H1 (cell line): ENCODE results near the gene KCNH1. TPM values are rescaled to one million over a fixed set of nuclear protein-coding genes. Genes with fewer than 3 reads are reported as not detected.

Source experiments
- CTCF ChIA-PET: fragments of 300-600 bp; sonication (Branson Sonifier 250); formaldehyde crosslinking; loops from one replicate; lab custom pipeline; 2021; ENCODE audit not compliant: partially characterized antibody; lab: Charles Lee
- POLR2A ChIA-PET: fragments of 300-600 bp; sonication (Branson Sonifier 250); formaldehyde crosslinking; loops from one replicate; lab custom pipeline; 2021; ENCODE audit warnings: inconsistent platforms; ENCODE audit not compliant: partially characterized antibody; lab: Charles Lee
- DNase-seq, 2 experiments: peaks; one replicate each; pipeline versions ENCODE4 v3.0.0 to v3.0.0-alpha.2; 2010 to 2022; ENCODE audit warnings: low spot score in 2 of 2, low read depth in 1 of 2, mixed read lengths in 1 of 2
- FAIRE-seq: peaks from 2 replicates; lab custom pipeline; 2011; peaks lifted over from hg19 to GRCh38; lab: Jason Lieb, UNC
- H2AFZ ChIP-seq: 2 replicates; pipeline ENCODE4 v1.8.1; 2012; ENCODE audit warnings: low read length, inconsistent platforms
- H2AK5ac ChIP-seq: 2 replicates; pipeline ENCODE4 v1.6.1; 2013; ENCODE audit warnings: low read depth, low read length
- H2BK120ac ChIP-seq: replicated peaks from 2 replicates; pipeline ENCODE3; 2013; ENCODE audit warnings: low read depth, low read length, inconsistent platforms
- H2BK12ac ChIP-seq: 2 replicates; pipeline ENCODE4 v1.6.1; 2013; ENCODE audit warnings: low read depth, low read length
- H2BK15ac ChIP-seq: 2 replicates; pipeline ENCODE4 v1.6.1; 2013; ENCODE audit warnings: low read length
- H2BK20ac ChIP-seq: 2 replicates; pipeline ENCODE4 v1.6.1; 2013; ENCODE audit warnings: low read length
- H2BK5ac ChIP-seq: 2 replicates; pipeline ENCODE4 v1.6.1; 2013; ENCODE audit warnings: low read depth, low read length
- H3K14ac ChIP-seq: 2 replicates; pipeline ENCODE4 v1.6.1; 2013; ENCODE audit warnings: inconsistent platforms; ENCODE audit not compliant: insufficient read length
- H3K18ac ChIP-seq: 2 replicates; pipeline ENCODE4 v1.6.1; 2013; ENCODE audit warnings: low read length; ENCODE audit errors: extremely low read depth
- H3K23ac ChIP-seq: 2 replicates; pipeline ENCODE4 v1.6.1; 2013; ENCODE audit warnings: inconsistent platforms; ENCODE audit not compliant: insufficient read length
- H3K23me2 ChIP-seq: 2 replicates; pipeline ENCODE4 v1.6.1; 2013; ENCODE audit warnings: low read depth, low read length
- H3K27ac ChIP-seq: 2 replicates; pipeline ENCODE4 v1.6.1; 2011; ENCODE audit warnings: low read depth, low read length, inconsistent platforms
- H3K27me3 ChIP-seq, 4 experiments: replicated peaks in 1 of 4; 1 replicate in 1 of 4; 2 replicates in 3 of 4; pipeline versions ENCODE4 v1.6.1 to v1.8.1; 2011 to 2013; ENCODE audit warnings: low read length in 3 of 4, mild to moderate bottlenecking in 3 of 4, inconsistent platforms in 2 of 4, mixed read lengths in 2 of 4, moderate library complexity in 1 of 4; ENCODE audit not compliant: control insufficient read depth in 3 of 4, insufficient read depth in 3 of 4; ENCODE audit errors: extremely low read depth in 1 of 4
- H3K36me3 ChIP-seq, 4 experiments: 2 replicates each; pipeline versions ENCODE4 v1.6.1 to v1.8.1; 2011 to 2013; ENCODE audit warnings: mild to moderate bottlenecking in 4 of 4, low read length in 3 of 4, moderate library complexity in 2 of 4, control low read depth in 1 of 4, inconsistent platforms in 1 of 4; ENCODE audit not compliant: insufficient read depth in 4 of 4, control insufficient read depth in 2 of 4
- H3K4ac ChIP-seq: replicated peaks from 2 replicates; pipeline ENCODE3; 2013; ENCODE audit warnings: low read length, low read depth, mixed read lengths, inconsistent platforms; ENCODE audit not compliant: insufficient read length
- H3K4me1 ChIP-seq, 4 experiments: replicated peaks in 1 of 4; 1 replicate in 1 of 4; 2 replicates in 3 of 4; pipeline versions ENCODE4 v1.6.1 to v1.8.1; 2011 to 2013; ENCODE audit warnings: low read length in 3 of 4, inconsistent platforms in 2 of 4, mixed read lengths in 1 of 4; ENCODE audit not compliant: insufficient read depth in 4 of 4, control insufficient read depth in 3 of 4
- H3K4me2 ChIP-seq, 2 experiments: 2 replicates each; pipeline versions ENCODE4 v1.6.1 to v1.8.1; 2011 to 2013; ENCODE audit warnings: low read depth in 2 of 2, low read length in 2 of 2, control low read depth in 1 of 2, inconsistent platforms in 1 of 2, mild to moderate bottlenecking in 1 of 2; ENCODE audit not compliant: insufficient read depth in 1 of 2
- H3K4me3 ChIP-seq, 4 experiments: fragments of 200-600, 300-600 bp in 1 of 4; sonication (generic), shearing (Covaris generic), sonication (Bioruptor Twin) in 1 of 4; 2 replicates each; pipeline versions ENCODE4 v1.5.1 to v1.8.1; 2011 to 2016; ENCODE audit warnings: low read length in 4 of 4, low read depth in 3 of 4, control low read depth in 2 of 4, inconsistent platforms in 2 of 4, mild to moderate bottlenecking in 2 of 4, mixed read lengths in 1 of 4, moderate library complexity in 1 of 4; ENCODE audit not compliant: insufficient read depth in 2 of 4; ENCODE audit errors: extremely low read depth in 1 of 4
- H3K56ac ChIP-seq: replicated peaks from 2 replicates; pipeline ENCODE3; 2013; ENCODE audit warnings: low read depth, mild to moderate bottlenecking, mixed read lengths, low read length, inconsistent platforms; ENCODE audit not compliant: insufficient read length
- H3K79me1 ChIP-seq: 2 replicates; pipeline ENCODE4 v1.6.1; 2013; ENCODE audit warnings: low read depth, low read length, control low read depth
- H3K79me2 ChIP-seq, 2 experiments: 2 replicates each; pipeline versions ENCODE4 v1.6.1 to v1.8.1; 2012 to 2013; ENCODE audit warnings: low read length in 2 of 2, mild to moderate bottlenecking in 2 of 2, inconsistent platforms in 1 of 2; ENCODE audit not compliant: insufficient read depth in 2 of 2, control insufficient read depth in 1 of 2
- H3K9ac ChIP-seq, 4 experiments: replicated peaks in 1 of 4; 1 replicate in 1 of 4; 2 replicates in 3 of 4; pipeline versions ENCODE4 v1.6.1 to v1.8.1; 2011 to 2013; ENCODE audit warnings: low read depth in 3 of 4, low read length in 3 of 4, control low read depth in 2 of 4, mild to moderate bottlenecking in 2 of 4, moderate library complexity in 2 of 4, inconsistent platforms in 1 of 4; ENCODE audit errors: extremely low read depth in 1 of 4
- H3K9me3 ChIP-seq, 2 experiments: 2 replicates each; pipeline versions ENCODE4 v1.6.1 to v1.8.1; 2012 to 2013; ENCODE audit warnings: mild to moderate bottlenecking in 2 of 2, moderate library complexity in 2 of 2, control low read depth in 1 of 2, inconsistent platforms in 1 of 2, low read depth in 1 of 2, low read length in 1 of 2, mixed read lengths in 1 of 2; ENCODE audit not compliant: insufficient read depth in 2 of 2
- H4K20me1 ChIP-seq, 2 experiments: replicated peaks in 1 of 2; 2 replicates each; pipeline versions ENCODE3 to v1.8.1; 2011 to 2013; ENCODE audit warnings: inconsistent platforms in 2 of 2, low read length in 2 of 2, mild to moderate bottlenecking in 1 of 2; ENCODE audit not compliant: insufficient read depth in 2 of 2, control insufficient read depth in 1 of 2
- H4K5ac ChIP-seq: 2 replicates; pipeline ENCODE4 v1.6.1; 2013; ENCODE audit warnings: low read length, low read depth, mixed read lengths, inconsistent platforms; ENCODE audit not compliant: insufficient read length
- H4K8ac ChIP-seq: 2 replicates; pipeline ENCODE4 v1.8.0; 2013; ENCODE audit warnings: mild to moderate bottlenecking, moderate library complexity, low read length, inconsistent platforms; ENCODE audit not compliant: insufficient read depth; ENCODE audit errors: extremely low read depth
- H4K91ac ChIP-seq: replicated peaks from 2 replicates; pipeline ENCODE3; 2013; ENCODE audit warnings: low read length, mixed read lengths, inconsistent platforms; ENCODE audit not compliant: insufficient read length
- CBX5 ChIP-seq: fragments of 300-800, 300-1000 bp; sonication (generic); IDR thresholded peaks from 2 replicates; pipeline ENCODE4 v1.7.1; 2016; ENCODE audit warnings: antibody characterized with exemption, low read length, low read depth
- CHD1 ChIP-seq: IDR thresholded peaks from 2 replicates; pipeline ENCODE4 v1.6.1; 2012; ENCODE audit warnings: low read depth, low read length, improper control_type of control experiment
- CTBP2 ChIP-seq: IDR thresholded peaks from 2 replicates; pipeline ENCODE4 v1.7.0; 2011; ENCODE audit warnings: borderline replicate concordance, mild to moderate bottlenecking, moderate library complexity, mixed read lengths, low read length; ENCODE audit not compliant: insufficient read depth, insufficient read length
- EP300 ChIP-seq, 2 experiments: IDR thresholded peaks; 1 replicate in 1 of 2; 2 replicates in 1 of 2; pipeline ENCODE4 v1.6.1; 2011 to 2012; ENCODE audit warnings: low read depth in 2 of 2, low read length in 2 of 2, mild to moderate bottlenecking in 2 of 2, borderline replicate concordance in 1 of 2, inconsistent platforms in 1 of 2, moderate library complexity in 1 of 2
- KDM4A ChIP-seq: IDR thresholded peaks from one replicate; pipeline ENCODE4 v1.7.1; 2012; ENCODE audit warnings: low read depth, mild to moderate bottlenecking, moderate library complexity, low read length, inconsistent platforms; ENCODE audit not compliant: severe bottlenecking
- MAFK ChIP-seq: IDR thresholded peaks from 2 replicates; pipeline ENCODE4 v1.6.1; 2012; ENCODE audit warnings: low read depth, mild to moderate bottlenecking, improper control_type of control experiment, low read length
- NANOG ChIP-seq: IDR thresholded peaks from 2 replicates; pipeline ENCODE4 v1.6.1; 2011; ENCODE audit warnings: low read length, low read depth, mild to moderate bottlenecking, inconsistent platforms; ENCODE audit not compliant: insufficient read depth, poor library complexity, severe bottlenecking
- NRF1 ChIP-seq: IDR thresholded peaks from 2 replicates; pipeline ENCODE4 v1.6.1; 2011; ENCODE audit warnings: mild to moderate bottlenecking, low read depth, low read length, improper control_type of control experiment
- SP1 ChIP-seq: IDR thresholded peaks from 2 replicates; pipeline ENCODE4 v1.6.1; 2011; ENCODE audit warnings: low read depth, low read length
- TCF12 ChIP-seq: IDR thresholded peaks from 2 replicates; pipeline ENCODE4 v1.6.1; 2011; ENCODE audit warnings: low read depth, mild to moderate bottlenecking, low read length
- polyA plus RNA-seq, 7 experiments: library from polyadenylated mRNA; depleted of rRNA in 3 of 7; stranded (reverse) in 5 of 7; unstranded in 2 of 7; fragments of >200 nt in 5 of 7; fragments of 200-250 nt in 2 of 7; gene quantifications; 1 replicate in 5 of 7; 2 replicates in 1 of 7; 4 replicates in 1 of 7; pipeline versions ENCODE4 v1.2.1 to v1.2.3, GENCODE V29; 2011 to 2013; ENCODE audit warnings: missing spikeins in 2 of 7, mixed read lengths in 2 of 7
- total RNA-seq: library from RNA; stranded (reverse); fragmentation: NEBNext Ultra II Directional; extraction: Animal tissue kit (Norgen Biotek cat#: 25700); gene quantifications from 2 replicates; pipeline ENCODE4 v1.2.1, GENCODE V29; 2021
- TF ChIP-seq, protein P1 (sequence below), 3 experiments: IDR thresholded peaks; 1 replicate in 2 of 3; 2 replicates in 1 of 3; pipeline versions ENCODE4 v1.5.1 to v1.6.1; 2011; ENCODE audit warnings: low read length in 3 of 3, mild to moderate bottlenecking in 3 of 3, inconsistent platforms in 2 of 3, low read depth in 1 of 3, moderate library complexity in 1 of 3; ENCODE audit not compliant: insufficient read depth in 1 of 3; ENCODE audit errors: control extremely low read depth in 1 of 3
- TF ChIP-seq, protein P2 (sequence below): IDR thresholded peaks from 2 replicates; pipeline ENCODE4 v1.6.1; 2011; ENCODE audit warnings: low read depth, mild to moderate bottlenecking, low read length; ENCODE audit not compliant: insufficient read depth

Gene KCNH1
- total and polyA plus RNA-seq, 2 of the 8 experiments (the other 6 are each of a cell fraction or from before 2014, with no cell fraction given), result 0.27 to 0.34 TPM

DNA sequence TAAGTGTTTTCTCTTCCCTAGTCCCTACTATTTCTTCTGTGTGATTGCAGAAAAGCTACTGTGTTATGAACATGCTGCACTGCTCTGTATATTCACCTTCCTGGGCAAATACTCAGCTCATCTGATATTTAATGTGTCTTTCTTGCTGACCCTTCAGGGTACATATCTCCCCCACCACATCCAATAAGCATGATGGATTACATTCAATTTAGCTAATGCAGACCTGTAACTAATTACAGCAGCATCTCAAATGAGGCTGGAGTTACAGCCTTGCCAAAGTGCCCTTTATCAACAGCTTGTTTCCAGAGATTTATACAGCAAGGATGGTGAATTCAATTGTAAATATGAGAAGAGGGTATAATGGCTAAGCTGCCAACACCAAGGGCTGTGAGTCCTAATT is 144.0 kb downstream of the KCNH1 start:
- Histone ChIP-seq H3K18ac (no peak overlapping the region), H3K23me2 (no peaks in the 10 kb centered on the region; the same call in 1 of the 2 replicates), H2AK5ac (no peak overlapping the region), H3K4me1 (no peaks in the 10 kb centered on the region), H2BK120ac (no peak overlapping the region), H3K27ac (no peak overlapping the region), H3K14ac (no peak overlapping the region), H3K79me1 (no peaks in the 10 kb centered on the region), H3K9ac (no peak overlapping the region), H3K4me2 (no peak overlapping the region), H3K4ac (no peak overlapping the region), H3K56ac (no peak overlapping the region), H3K79me2 (no peaks in the 10 kb centered on the region), H2BK12ac (no peak overlapping the region), H2BK5ac (no peak overlapping the region), H3K4me3 (no peak overlapping the region), H2BK20ac (no peak overlapping the region), H4K20me1 (no peaks in the 10 kb centered on the region), H3K36me3 (no peaks in the 10 kb centered on the region), H2AFZ (no peak overlapping the region), H4K91ac (no peak overlapping the region), H3K23ac (no peak overlapping the region), H4K8ac (no peak overlapping the region), H4K5ac (no peak overlapping the region), H2BK15ac (no peak overlapping the region), H3K27me3 (no peaks in the 10 kb centered on the region), H3K9me3 (peaks cover 6 to 9% of the 10 kb centered on the region in 2 experiments; a peak in 3 of 4 replicates)
- ChIA-PET CTCF (interaction anchor here (0.7 to 1.2 kb wide), 2 partner anchors 38 to 144 kb away, joined by 3 read pairs; partner anchors contain the start of gene KCNH1), POLR2A (no interaction called here)
- FAIRE-seq (no peak), DNase-seq (no peak)
- TF ChIP-seq CBX5 (no peak), EP300 (IDR thresholded peaks at IDR 0.05; ENCODE audit: borderline replicate concordance in 1 of 2, low read depth in 2 of 2, low read length in 2 of 2) (no peak), MAFK (no peak), KDM4A (no peak), CHD1 (no peak), CTBP2 (no peak), NANOG (no peak), TCF12 (no peak), SP1 (no peak), NRF1 (no peak)
- TF ChIP-seq, protein P1, sequence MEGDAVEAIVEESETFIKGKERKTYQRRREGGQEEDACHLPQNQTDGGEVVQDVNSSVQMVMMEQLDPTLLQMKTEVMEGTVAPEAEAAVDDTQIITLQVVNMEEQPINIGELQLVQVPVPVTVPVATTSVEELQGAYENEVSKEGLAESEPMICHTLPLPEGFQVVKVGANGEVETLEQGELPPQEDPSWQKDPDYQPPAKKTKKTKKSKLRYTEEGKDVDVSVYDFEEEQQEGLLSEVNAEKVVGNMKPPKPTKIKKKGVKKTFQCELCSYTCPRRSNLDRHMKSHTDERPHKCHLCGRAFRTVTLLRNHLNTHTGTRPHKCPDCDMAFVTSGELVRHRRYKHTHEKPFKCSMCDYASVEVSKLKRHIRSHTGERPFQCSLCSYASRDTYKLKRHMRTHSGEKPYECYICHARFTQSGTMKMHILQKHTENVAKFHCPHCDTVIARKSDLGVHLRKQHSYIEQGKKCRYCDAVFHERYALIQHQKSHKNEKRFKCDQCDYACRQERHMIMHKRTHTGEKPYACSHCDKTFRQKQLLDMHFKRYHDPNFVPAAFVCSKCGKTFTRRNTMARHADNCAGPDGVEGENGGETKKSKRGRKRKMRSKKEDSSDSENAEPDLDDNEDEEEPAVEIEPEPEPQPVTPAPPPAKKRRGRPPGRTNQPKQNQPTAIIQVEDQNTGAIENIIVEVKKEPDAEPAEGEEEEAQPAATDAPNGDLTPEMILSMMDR (IDR thresholded peaks at IDR 0.05; ENCODE audit: control extremely low read depth in 1 of 3, insufficient read depth in 1 of 3, low read depth in 1 of 3, low read length in 3 of 3), result no peak
- TF ChIP-seq, protein P2, sequence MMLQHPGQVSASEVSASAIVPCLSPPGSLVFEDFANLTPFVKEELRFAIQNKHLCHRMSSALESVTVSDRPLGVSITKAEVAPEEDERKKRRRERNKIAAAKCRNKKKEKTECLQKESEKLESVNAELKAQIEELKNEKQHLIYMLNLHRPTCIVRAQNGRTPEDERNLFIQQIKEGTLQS, result no peak
